Measurements from ENCODE around the gene MICAL2.

MICAL2 gene

GRCh38 chr11:12192794-12193514, 82.6 kb downstream of the MICAL2 start:
- no peak for DNase-seq

- DNase-seq, result no peak
Observed at GRCh38 chr11:12193515-12194336, 83.3 kb downstream of the MICAL2 start.

GRCh38 chr11:12195768-12196167, 85.4 kb downstream of the MICAL2 start:
- no peak for DNase-seq

GRCh38 chr11:12196308-12196707, 85.9 kb downstream of the MICAL2 start:
- no peak for DNase-seq

- DNase-seq, result no peak
Observed at GRCh38 chr11:12196872-12197271, 86.5 kb downstream of the MICAL2 start.

GRCh38 chr11:12198251-12199222, 88.1 kb downstream of the MICAL2 start:
- DNase-seq, result no peak

GRCh38 chr11:12199231-12199948, 89.0 kb downstream of the MICAL2 start:
- no peak for DNase-seq

GRCh38 chr11:12200279-12200990, 90.0 kb downstream of the MICAL2 start:
- DNase-seq, result no peak

- no peak for DNase-seq
Observed at GRCh38 chr11:12200991-12201985, 90.9 kb downstream of the MICAL2 start.

- no peak for DNase-seq
Observed at GRCh38 chr11:12202661-12203310, 92.4 kb downstream of the MICAL2 start.

- no peak for DNase-seq
Observed at GRCh38 chr11:12204506-12204905, 94.1 kb downstream of the MICAL2 start.

- no peak for DNase-seq
Observed at GRCh38 chr11:12205330-12205729, 94.9 kb downstream of the MICAL2 start.

GRCh38 chr11:12206529-12206928, 96.1 kb downstream of the MICAL2 start:
- no peak for DNase-seq

GRCh38 chr11:12207384-12208150, 97.2 kb downstream of the MICAL2 start:
- no peak for DNase-seq

GRCh38 chr11:12209096-12209495, 98.7 kb downstream of the MICAL2 start:
- no peak for DNase-seq

GRCh38 chr11:12210200-12210599, 99.8 kb downstream of the MICAL2 start:
- DNase-seq, result no peak

GRCh38 chr11:12211331-12212065, 101.1 kb downstream of the MICAL2 start:
- no peak for DNase-seq

- DNase-seq, result no peak
Observed at GRCh38 chr11:12212174-12212820, 101.9 kb downstream of the MICAL2 start.

All from NCI-H1092 (cell line).